Naive thymus-derived CD4-positive, alpha-beta T cell (primary cell): ENCODE measurements around the gene P3H2. TPM values are rescaled to one million over a fixed set of nuclear protein-coding genes. Genes with fewer than 3 reads are reported as not detected.

Experiments used
- ATAC-seq: fragments of 150-1000 bp; cut with Tn5 transposase; 2 replicates; pipeline ENCODE4 v1.10.0; 2021; ENCODE audit warnings: mild to moderate bottlenecking, moderate library complexity
- CTCF ChIA-PET: fragments of 350-600 bp; sonication (Branson Sonifier 250); formaldehyde crosslinking; loops from one replicate; lab custom pipeline; 2021; ENCODE audit warnings: antibody characterized with exemption; lab: Charles Lee
- POLR2A ChIA-PET: fragments of 350-600 bp; sonication (Branson Sonifier 250); formaldehyde crosslinking; loops from one replicate; lab custom pipeline; 2021; ENCODE audit warnings: antibody characterized with exemption, inconsistent platforms; lab: Charles Lee
- DNase-seq, 9 donors: peaks; one replicate each; pipeline versions ENCODE4 v3.0.0 to v3.0.0-alpha.2; 2020 to 2022; ENCODE audit warnings: mixed read lengths in 1 of 9
- H3K27ac ChIP-seq: one replicate; pipeline ENCODE4 v1.7.0; 2013; ENCODE audit warnings: mild to moderate bottlenecking, low read depth, low read length, moderate library complexity
- H3K27me3 ChIP-seq, 2 donors: one replicate each; pipeline ENCODE4 v1.7.0; 2013; ENCODE audit warnings: low read length in 2 of 2, mild to moderate bottlenecking in 2 of 2, moderate library complexity in 2 of 2; ENCODE audit not compliant: control insufficient read depth in 2 of 2, insufficient read depth in 2 of 2
- H3K36me3 ChIP-seq, 3 experiments: 1 replicate in 2 of 3; 2 replicates in 1 of 3; pipeline ENCODE4 v1.7.0; 2013; ENCODE audit warnings: low read length in 3 of 3, mild to moderate bottlenecking in 3 of 3, moderate library complexity in 1 of 3; ENCODE audit not compliant: insufficient read depth in 3 of 3, control insufficient read depth in 2 of 3
- H3K4me1 ChIP-seq, 2 donors: one replicate each; pipeline ENCODE4 v1.7.0; 2013; ENCODE audit warnings: low read length in 2 of 2, mild to moderate bottlenecking in 2 of 2, moderate library complexity in 1 of 2; ENCODE audit not compliant: control insufficient read depth in 2 of 2, insufficient read depth in 2 of 2
- H3K4me3 ChIP-seq: 2 replicates; pipeline ENCODE4 v1.7.0; 2013; ENCODE audit warnings: mild to moderate bottlenecking, low read length
- H3K9me3 ChIP-seq, 3 experiments: 1 replicate in 2 of 3; 2 replicates in 1 of 3; pipeline ENCODE4 v1.7.0; 2013; ENCODE audit warnings: low read length in 3 of 3; ENCODE audit not compliant: control insufficient read depth in 2 of 3
- H3K27ac Mint-ChIP-seq, 9 donors: one replicate each; pipeline ENCODE4 v1.8.0; 2020 to 2022; ENCODE audit warnings: mixed read lengths in 9 of 9, mild to moderate bottlenecking in 8 of 9, moderate library complexity in 5 of 9, inconsistent platforms in 2 of 9
- H3K27me3 Mint-ChIP-seq, 5 donors: one replicate each; pipeline ENCODE4 v1.8.0; 2021 to 2022; ENCODE audit warnings: mixed read lengths in 5 of 5, mild to moderate bottlenecking in 1 of 5
- H3K36me3 Mint-ChIP-seq, 5 donors: one replicate each; pipeline ENCODE4 v1.8.0; 2020 to 2022; ENCODE audit warnings: mixed read lengths in 5 of 5, mild to moderate bottlenecking in 3 of 5, inconsistent platforms in 1 of 5
- H3K4me1 Mint-ChIP-seq, 7 donors: one replicate each; pipeline ENCODE4 v1.8.0; 2020 to 2022; ENCODE audit warnings: mixed read lengths in 7 of 7, mild to moderate bottlenecking in 3 of 7, inconsistent platforms in 1 of 7
- H3K4me3 Mint-ChIP-seq, 10 donors: one replicate each; pipeline ENCODE4 v1.8.0; 2020 to 2022; ENCODE audit warnings: mild to moderate bottlenecking in 10 of 10, mixed read lengths in 10 of 10, moderate library complexity in 6 of 10, inconsistent platforms in 2 of 10
- H3K9me3 Mint-ChIP-seq, 11 donors: one replicate each; pipeline ENCODE4 v1.8.0; 2020 to 2022; ENCODE audit warnings: mixed read lengths in 11 of 11, mild to moderate bottlenecking in 4 of 11, inconsistent platforms in 1 of 11, moderate library complexity in 1 of 11
- intact Hi-C, 2 donors: fragments of 100-400 bp; cut with micrococcal nuclease; formaldehyde crosslinking; loops; one replicate each; pipeline ENCODE4 v1.15.1; 2023
- polyA plus RNA-seq, 2 donors: library from polyadenylated mRNA; unstranded; fragments of 300-500 nt; fragmentation: Illumina TruSeq; gene quantifications; one replicate each; pipeline ENCODE4 v1.2.3, GENCODE V29; 2021
- total RNA-seq, 6 experiments: library from RNA in 5 of 6; stranded (reverse) in 5 of 6; gene quantifications; 1 replicate in 5 of 6; 2 replicates in 1 of 6; pipeline ENCODE4 v1.2.3 and lab custom pipeline; 2021 to 2026

Gene P3H2
- total and polyA plus RNA-seq, 7 experiments from 2014 or later = 0.48 to 1.8 TPM; not detected in 5

GRCh38 chr3:190010486-190010885 is 110.2 kb downstream of the P3H2 start:
- intact Hi-C loops = no loop called here
- no peak for DNase-seq
- no peak for ATAC-seq
- H3K27ac ChIP-seq = no peak overlapping the region
- POLR2A ChIA-PET = no interaction called here
- CTCF ChIA-PET = no interaction called here
- peaks cover 0 to 2% (median 0%) of the 10 kb centered on the region in 7 donors for H3K4me1 Mint-ChIP-seq
- peaks cover 0 to 1% (median 0%) of the 10 kb centered on the region in 11 donors for H3K9me3 Mint-ChIP-seq
- H3K4me1 ChIP-seq = no peaks in the 10 kb centered on the region
- H3K4me3 ChIP-seq = no peak overlapping the region
- H3K27me3 Mint-ChIP-seq = peaks cover 14 to 41% (median 28%) of the 10 kb centered on the region in 5 donors
- no peaks in the 10 kb centered on the region for H3K36me3 Mint-ChIP-seq
- peaks cover 0 to 3% of the 10 kb centered on the region in 2 donors for H3K27me3 ChIP-seq
- H3K4me3 Mint-ChIP-seq = no peak overlapping the region
- H3K27ac Mint-ChIP-seq = no peak overlapping the region
- H3K36me3 ChIP-seq = no peaks in the 10 kb centered on the region
- no peaks in the 10 kb centered on the region for H3K9me3 ChIP-seq

GRCh38 chr3:190009614-190010013 is 111.1 kb downstream of the P3H2 start:
- peaks cover 0 to 1% (median 0%) of the 10 kb centered on the region in 11 donors for H3K9me3 Mint-ChIP-seq
- Histone ChIP-seq H3K27ac (no peak overlapping the region), H3K36me3 (no peaks in the 10 kb centered on the region), H3K9me3 (no peaks in the 10 kb centered on the region), H3K4me3 (no peak overlapping the region), H3K27me3 (peaks cover 0 to 3% of the 10 kb centered on the region in 2 donors), H3K4me1 (no peaks in the 10 kb centered on the region)
- ChIA-PET POLR2A (no interaction called here), CTCF (no interaction called here)
- no peak for DNase-seq
- intact Hi-C loops = no loop called here
- H3K27ac Mint-ChIP-seq = no peak overlapping the region
- H3K27me3 Mint-ChIP-seq = peaks cover 14 to 40% (median 25%) of the 10 kb centered on the region in 5 donors
- H3K4me3 Mint-ChIP-seq = no peak overlapping the region
- no peak for ATAC-seq
- H3K4me1 Mint-ChIP-seq = peaks cover 0 to 2% (median 0%) of the 10 kb centered on the region in 7 donors
- no peaks in the 10 kb centered on the region for H3K36me3 Mint-ChIP-seq

DNA sequence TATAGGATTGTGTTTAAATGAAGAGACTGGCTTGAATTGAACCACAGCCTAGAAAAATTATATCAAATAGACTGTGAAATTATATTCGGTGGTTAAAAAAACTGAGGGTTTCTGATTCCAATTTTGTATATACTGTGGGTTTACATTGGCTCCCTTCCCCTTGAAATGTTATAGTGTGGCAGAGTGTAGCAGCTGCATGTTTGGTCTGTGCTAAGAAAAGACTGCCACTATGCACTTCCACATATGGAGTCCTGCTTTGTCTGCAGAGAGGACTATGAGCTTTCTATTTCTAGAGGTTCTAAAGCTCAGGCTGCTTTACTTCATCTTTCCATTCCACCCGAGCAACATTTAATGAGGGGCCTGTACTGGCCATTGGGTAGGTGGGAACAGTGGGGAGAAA is 112.3 kb downstream of the P3H2 start:
- ChIA-PET CTCF (no interaction called here), POLR2A (no interaction called here)
- intact Hi-C loops = no loop called here
- Histone ChIP-seq H3K36me3 (no peaks in the 10 kb centered on the region), H3K4me1 (no peaks in the 10 kb centered on the region), H3K4me3 (no peak overlapping the region), H3K9me3 (no peaks in the 10 kb centered on the region), H3K27ac (no peak overlapping the region), H3K27me3 (no peaks in the 10 kb centered on the region)
- DNase-seq (no peak), ATAC-seq (no peak)
- Mint-ChIP-seq H3K4me3 (no peak overlapping the region), H3K9me3 (no peaks in the 10 kb centered on the region), H3K4me1 (peaks cover 0 to 2% (median 0%) of the 10 kb centered on the region in 7 donors), H3K36me3 (no peaks in the 10 kb centered on the region), H3K27me3 (peaks cover 14 to 40% (median 28%) of the 10 kb centered on the region in 5 donors), H3K27ac (no peak overlapping the region)

DNA sequence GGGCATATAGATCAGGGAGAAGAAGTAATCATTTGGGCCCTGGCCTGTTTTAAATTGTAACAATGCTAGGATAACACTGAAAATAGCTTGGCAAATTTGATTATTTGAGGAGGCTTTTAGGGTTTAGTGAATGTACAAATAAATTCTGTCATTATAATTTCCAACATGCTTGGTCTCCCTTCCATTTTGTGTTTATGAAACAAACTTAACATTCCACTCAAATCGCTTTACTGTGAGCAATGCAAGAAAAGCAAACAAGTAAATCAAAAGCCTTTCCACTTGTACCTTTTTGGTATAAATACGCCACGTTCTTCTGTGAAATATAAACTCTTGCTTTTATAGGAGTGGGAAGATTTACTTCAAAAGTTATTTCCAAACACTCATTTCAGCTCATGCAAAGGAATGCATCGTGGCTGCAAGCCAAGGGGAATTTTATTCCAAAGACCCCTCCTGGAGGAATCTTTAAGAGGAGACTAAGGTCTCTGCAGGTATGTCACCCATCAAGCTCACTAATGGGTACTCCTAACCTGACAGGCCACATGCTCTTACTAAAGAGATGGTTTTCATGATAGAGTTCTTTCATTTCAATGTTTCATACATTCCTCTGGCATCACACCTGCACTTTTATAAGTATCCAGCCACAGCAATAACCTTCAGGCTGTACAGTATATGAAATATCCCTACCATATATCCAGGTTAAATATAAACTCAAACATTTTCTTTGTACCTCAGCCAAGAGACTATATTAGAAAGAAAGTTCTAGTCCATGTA is 115.2 kb downstream of the P3H2 start:
- ATAC-seq = no peak
- no peaks in the 10 kb centered on the region for H3K9me3 Mint-ChIP-seq
- H3K36me3 Mint-ChIP-seq = no peaks in the 10 kb centered on the region
- Histone ChIP-seq H3K4me3 (no peak overlapping the region), H3K4me1 (no peaks in the 10 kb centered on the region), H3K27me3 (no peaks in the 10 kb centered on the region), H3K27ac (no peak overlapping the region), H3K36me3 (no peaks in the 10 kb centered on the region), H3K9me3 (no peaks in the 10 kb centered on the region)
- no peak for DNase-seq
- peaks cover 13 to 26% (median 21%) of the 10 kb centered on the region in 5 donors for H3K27me3 Mint-ChIP-seq
- ChIA-PET POLR2A (no interaction called here), CTCF (no interaction called here)
- intact Hi-C loops = no loop called here
- H3K27ac Mint-ChIP-seq = no peak overlapping the region
- H3K4me3 Mint-ChIP-seq = no peak overlapping the region
- peaks cover 0 to 2% (median 0%) of the 10 kb centered on the region in 7 donors for H3K4me1 Mint-ChIP-seq

DNA sequence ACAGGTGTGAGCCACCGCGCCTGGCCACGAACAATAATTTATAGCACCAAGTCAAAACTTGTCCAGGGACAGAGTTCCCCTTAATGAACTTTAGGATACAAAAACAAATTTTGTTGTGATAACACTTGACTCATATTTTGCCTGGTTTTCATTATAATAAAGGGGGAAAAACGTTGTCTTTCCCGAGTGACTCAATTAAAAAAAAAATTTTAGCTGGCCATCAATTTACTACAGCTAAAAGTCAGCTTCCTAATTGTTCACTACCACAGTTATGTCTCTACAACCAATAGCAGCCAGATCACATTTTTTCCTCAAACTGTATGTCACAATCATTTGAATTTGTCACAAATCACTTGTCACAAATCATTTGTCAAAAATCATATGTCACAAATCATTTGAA is 116.0 kb downstream of the P3H2 start:
- POLR2A ChIA-PET = no interaction called here
- Mint-ChIP-seq H3K27ac (no peak overlapping the region), H3K9me3 (no peaks in the 10 kb centered on the region)

GRCh38 chr3:190003681-190004123 is 117.0 kb downstream of the P3H2 start:
- CTCF ChIA-PET = no interaction called here
- Histone ChIP-seq H3K27me3 (no peaks in the 10 kb centered on the region), H3K9me3 (no peaks in the 10 kb centered on the region), H3K4me3 (no peak overlapping the region), H3K27ac (no peak overlapping the region), H3K36me3 (no peaks in the 10 kb centered on the region), H3K4me1 (no peaks in the 10 kb centered on the region)
- Mint-ChIP-seq H3K9me3 (no peaks in the 10 kb centered on the region), H3K4me1 (no peaks in the 10 kb centered on the region), H3K27me3 (peaks cover 16 to 28% (median 18%) of the 10 kb centered on the region in 5 donors), H3K36me3 (no peaks in the 10 kb centered on the region), H3K27ac (no peak overlapping the region), H3K4me3 (no peak overlapping the region)
- DNase-seq (no peak), ATAC-seq (no peak)
- POLR2A ChIA-PET = no interaction called here
- intact Hi-C loops = no loop called here

More for the DNA sequence above, 116.0 kb downstream of the P3H2 start:
- ATAC-seq (no peak), DNase-seq (no peak)
- H3K36me3 Mint-ChIP-seq = no peaks in the 10 kb centered on the region
- Histone ChIP-seq H3K4me3 (no peak overlapping the region), H3K27me3 (no peaks in the 10 kb centered on the region), H3K4me1 (no peaks in the 10 kb centered on the region), H3K9me3 (no peaks in the 10 kb centered on the region), H3K27ac (no peak overlapping the region), H3K36me3 (no peaks in the 10 kb centered on the region)
- H3K4me3 Mint-ChIP-seq = no peak overlapping the region
- intact Hi-C loops = no loop called here
- H3K27me3 Mint-ChIP-seq = peaks cover 14 to 26% (median 24%) of the 10 kb centered on the region in 5 donors
- CTCF ChIA-PET = no interaction called here
- H3K4me1 Mint-ChIP-seq = no peaks in the 10 kb centered on the region

- DNase-seq (no peak), ATAC-seq (no peak)
- H3K4me3 Mint-ChIP-seq = no peak overlapping the region
- no peaks in the 10 kb centered on the region for H3K4me1 ChIP-seq
- peaks cover 16 to 28% (median 18%) of the 10 kb centered on the region in 5 donors for H3K27me3 Mint-ChIP-seq
- no peak overlapping the region for H3K4me3 ChIP-seq
- no peaks in the 10 kb centered on the region for H3K27me3 ChIP-seq
- ChIA-PET POLR2A (no interaction called here), CTCF (no interaction called here)
- intact Hi-C loops = no loop called here
- no peak overlapping the region for H3K27ac Mint-ChIP-seq
- no peaks in the 10 kb centered on the region for H3K9me3 ChIP-seq
- H3K36me3 Mint-ChIP-seq = no peaks in the 10 kb centered on the region
- no peaks in the 10 kb centered on the region for H3K4me1 Mint-ChIP-seq
- H3K9me3 Mint-ChIP-seq = no peaks in the 10 kb centered on the region
- H3K36me3 ChIP-seq = no peaks in the 10 kb centered on the region
- no peak overlapping the region for H3K27ac ChIP-seq
These were observed 117.6 kb downstream of the P3H2 start for GRCh38 chr3:190003068-190003467.
